HEK293 (cell line): Measurements from ENCODE around the gene DNAH6.
A peak's percentile ranks its signal among the peaks of the same experiment; 100 is the strongest.

ENCODE experiments used
- CTCF ChIA-PET: fragments of 350-600 bp; formaldehyde crosslinking; extraction: SDS; loops from one replicate; lab custom pipeline; 2021; ENCODE audit warnings: antibody characterized with exemption; lab: Yijun Ruan, JAX
- POLR2A ChIA-PET: fragments of 300-600 bp; formaldehyde crosslinking; extraction: SDS; loops from one replicate; lab custom pipeline; 2020; ENCODE audit warnings: antibody characterized with exemption, inconsistent platforms; lab: Yijun Ruan, JAX
- H3K27ac ChIP-seq: fragments of 200-500 bp; sonication (Bioruptor generic); 2 replicates; pipeline ENCODE4 v1.5.1; 2014; ENCODE audit warnings: low read depth, low read length, control low read depth, inconsistent platforms; ENCODE audit errors: extremely low read depth
- H3K36me3 ChIP-seq, 2 experiments: fragments of 200-500 bp in 1 of 2; sonication (Bioruptor generic) in 1 of 2; 1 replicate in 1 of 2; 2 replicates in 1 of 2; pipeline ENCODE4 v1.5.1; 2014 to 2017; ENCODE audit warnings: inconsistent platforms in 2 of 2, low read length in 2 of 2; ENCODE audit not compliant: control insufficient read depth in 2 of 2, insufficient read depth in 1 of 2
- H3K4me1 ChIP-seq: fragments of 200-500 bp; sonication (Bioruptor generic); 2 replicates; pipeline ENCODE4 v1.5.1; 2014; ENCODE audit warnings: mild to moderate bottlenecking, low read length, inconsistent platforms; ENCODE audit not compliant: control insufficient read depth, insufficient read depth
- H3K4me3 ChIP-seq: 2 replicates; pipeline ENCODE4 v1.5.1; 2011; ENCODE audit warnings: low read depth, mild to moderate bottlenecking, control low read depth, low read length, moderate library complexity
- H3K9me3 ChIP-seq: fragments of 200-500 bp; sonication (Bioruptor generic); 2 replicates; pipeline ENCODE4 v1.5.1; 2014; ENCODE audit warnings: low read depth, low read length, inconsistent platforms; ENCODE audit not compliant: control insufficient read depth, insufficient read depth
- EGR2 ChIP-seq: fragments of 450-650 bp; formaldehyde crosslinking; IDR thresholded peaks from 2 replicates; pipeline ENCODE4 v1.5.1; 2016; ENCODE audit warnings: low read depth, missing biosample characterization, missing genetic modification characterization
- GLIS2 ChIP-seq: fragments of 450-650 bp; formaldehyde crosslinking; IDR thresholded peaks from 2 replicates; pipeline ENCODE4 v1.5.1; 2016; ENCODE audit warnings: missing biosample characterization, missing genetic modification characterization
- REPIN1 ChIP-seq: fragments of 450-650 bp; formaldehyde crosslinking; IDR thresholded peaks from 2 replicates; pipeline ENCODE4 v1.5.1; 2017; ENCODE audit warnings: missing biosample characterization, missing genetic modification characterization, low read depth
- SALL2 ChIP-seq: fragments of 450-650 bp; formaldehyde crosslinking; IDR thresholded peaks from 2 replicates; pipeline ENCODE4 v1.5.0; 2017; ENCODE audit warnings: missing biosample characterization, mild to moderate bottlenecking, missing genetic modification characterization, borderline replicate concordance
- ZFHX2 ChIP-seq: fragments of 450-650 bp; formaldehyde crosslinking; conservative IDR thresholded peaks from 2 replicates; pipeline ENCODE4 v1.5.1; 2016; ENCODE audit warnings: missing biosample characterization, missing genetic modification characterization
- ZFP69B ChIP-seq: fragments of 450-650 bp; formaldehyde crosslinking; IDR thresholded peaks from 2 replicates; pipeline ENCODE4 v1.5.1; 2016; ENCODE audit warnings: missing biosample characterization, missing genetic modification characterization
- ZNF169 ChIP-seq: fragments of 450-650 bp; formaldehyde crosslinking; IDR thresholded peaks from 2 replicates; pipeline ENCODE4 v1.5.1; 2016; ENCODE audit warnings: missing biosample characterization, missing genetic modification characterization
- ZNF174 ChIP-seq: fragments of 450-650 bp; formaldehyde crosslinking; IDR thresholded peaks from 2 replicates; pipeline ENCODE4 v1.5.0; 2017; ENCODE audit warnings: missing biosample characterization, mild to moderate bottlenecking, missing genetic modification characterization
- ZNF202 ChIP-seq: fragments of 450-650 bp; formaldehyde crosslinking; IDR thresholded peaks from 2 replicates; pipeline ENCODE4 v1.5.1; 2016; ENCODE audit warnings: missing biosample characterization, missing genetic modification characterization, borderline replicate concordance
- ZNF223 ChIP-seq: fragments of 450-650 bp; formaldehyde crosslinking; IDR thresholded peaks from 2 replicates; pipeline ENCODE4 v1.5.1; 2016; ENCODE audit warnings: missing biosample characterization, missing genetic modification characterization
- ZNF24 ChIP-seq: fragments of 450-650 bp; formaldehyde crosslinking; IDR thresholded peaks from 2 replicates; pipeline ENCODE4 v1.5.1; 2016; ENCODE audit warnings: missing biosample characterization, missing genetic modification characterization
- ZNF266 ChIP-seq: fragments of 450-650 bp; formaldehyde crosslinking; IDR thresholded peaks from 2 replicates; pipeline ENCODE4 v1.5.1; 2016; ENCODE audit warnings: missing biosample characterization, missing genetic modification characterization, low read depth
- ZNF354C ChIP-seq: fragments of 450-650 bp; formaldehyde crosslinking; IDR thresholded peaks from 2 replicates; pipeline ENCODE4 v1.5.1; 2016; ENCODE audit warnings: missing biosample characterization, missing genetic modification characterization, low read depth, borderline replicate concordance
- ZNF530 ChIP-seq: fragments of 450-650 bp; formaldehyde crosslinking; IDR thresholded peaks from 2 replicates; pipeline ENCODE4 v1.5.1; 2016; ENCODE audit warnings: low read depth, missing biosample characterization, missing genetic modification characterization
- ZNF561 ChIP-seq: fragments of 450-650 bp; IDR thresholded peaks from 2 replicates; pipeline ENCODE4 v1.5.1; 2018; ENCODE audit warnings: missing biosample characterization, missing genetic modification characterization, borderline replicate concordance
- ZNF621 ChIP-seq: fragments of 450-650 bp; formaldehyde crosslinking; IDR thresholded peaks from 2 replicates; pipeline ENCODE4 v1.5.1; 2017; ENCODE audit warnings: missing biosample characterization, missing genetic modification characterization
- ZNF664 ChIP-seq: fragments of 450-650 bp; formaldehyde crosslinking; IDR thresholded peaks from 2 replicates; pipeline ENCODE4 v1.5.1; 2016; ENCODE audit warnings: missing biosample characterization, missing genetic modification characterization
- TF ChIP-seq, protein P1 (sequence below): fragments of 450-650 bp; formaldehyde crosslinking; optimal IDR thresholded peaks from 2 replicates; pipeline ENCODE3; 2016; ENCODE audit warnings: missing biosample characterization, mild to moderate bottlenecking, missing genetic modification characterization
- TF ChIP-seq, protein P2 (sequence below): fragments of 450-650 bp; formaldehyde crosslinking; IDR thresholded peaks from 2 replicates; pipeline ENCODE4 v1.5.1; 2016; ENCODE audit warnings: missing biosample characterization, missing genetic modification characterization
- TF ChIP-seq, protein P3 (sequence below): fragments of 450-650 bp; formaldehyde crosslinking; IDR thresholded peaks from 2 replicates; pipeline ENCODE4 v1.5.1; 2016; ENCODE audit warnings: missing biosample characterization, missing genetic modification characterization
- TF ChIP-seq, protein P4 (sequence below): fragments of 450-650 bp; formaldehyde crosslinking; IDR thresholded peaks from 2 replicates; pipeline ENCODE4 v1.5.1; 2017; ENCODE audit warnings: missing biosample characterization, missing genetic modification characterization

Gene DNAH6

DNA sequence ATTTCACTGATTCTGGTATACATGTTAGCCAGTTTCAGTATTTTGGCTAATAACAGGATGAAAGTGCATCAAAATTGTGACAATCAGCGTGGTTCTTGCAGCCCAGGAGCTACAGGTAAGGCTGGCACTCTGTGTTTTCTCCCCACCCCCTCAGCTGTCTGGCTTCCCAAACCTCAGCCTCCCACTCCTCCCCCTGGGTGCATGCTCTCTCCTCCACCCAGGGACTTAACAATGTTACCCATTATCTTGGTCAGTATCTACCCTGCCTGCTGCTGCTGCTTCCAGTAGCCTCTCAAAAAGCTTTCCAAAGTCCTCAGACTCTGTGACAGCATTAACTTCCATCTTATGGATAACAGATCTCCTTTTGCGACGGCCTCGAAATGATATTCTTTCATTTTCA lies 323.6 kb downstream of the DNAH6 start (continued):
- TF ChIP-seq, protein P1, sequence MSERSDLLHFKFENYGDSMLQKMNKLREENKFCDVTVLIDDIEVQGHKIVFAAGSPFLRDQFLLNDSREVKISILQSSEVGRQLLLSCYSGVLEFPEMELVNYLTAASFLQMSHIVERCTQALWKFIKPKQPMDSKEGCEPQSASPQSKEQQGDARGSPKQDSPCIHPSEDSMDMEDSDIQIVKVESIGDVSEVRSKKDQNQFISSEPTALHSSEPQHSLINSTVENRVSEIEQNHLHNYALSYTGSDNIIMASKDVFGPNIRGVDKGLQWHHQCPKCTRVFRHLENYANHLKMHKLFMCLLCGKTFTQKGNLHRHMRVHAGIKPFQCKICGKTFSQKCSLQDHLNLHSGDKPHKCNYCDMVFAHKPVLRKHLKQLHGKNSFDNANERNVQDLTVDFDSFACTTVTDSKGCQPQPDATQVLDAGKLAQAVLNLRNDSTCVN (tag by site-specific recombination) = no peak
- TF ChIP-seq ZNF621 (tag by site-specific recombination) (no peak), ZNF664 (tag by site-specific recombination) (no peak), EGR2 (tag by site-specific recombination) (no peak)
- TF ChIP-seq, all 188 proteins: peak for 0

DNA sequence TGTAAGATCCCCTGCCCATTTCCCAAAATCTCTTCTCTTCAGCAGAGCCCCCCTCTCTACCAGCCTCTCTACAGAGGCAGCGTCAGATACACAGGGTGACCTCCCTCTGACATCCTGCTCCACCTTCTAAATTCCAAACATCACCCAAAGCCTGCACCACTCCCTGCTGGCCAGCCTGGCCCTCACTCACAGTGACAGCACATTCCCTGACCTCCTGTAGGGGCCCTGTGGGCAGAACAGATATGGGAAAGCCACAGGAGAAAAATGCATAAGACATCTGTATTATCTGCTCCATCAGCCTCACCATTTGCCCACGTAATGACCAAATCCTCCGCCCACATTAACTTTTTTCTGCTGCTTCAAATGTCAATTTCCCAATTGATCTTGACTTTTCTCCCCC lies 324.0 kb downstream of the DNAH6 start:
- Histone ChIP-seq H3K4me3 (no peak overlapping the region), H3K27ac (no peak overlapping the region), H3K9me3 (no peaks in the 10 kb centered on the region), H3K4me1 (no peaks in the 10 kb centered on the region), H3K36me3 (no peaks in the 10 kb centered on the region)
- ChIA-PET CTCF (interaction anchor here (0.7 kb wide), 1 partner anchor 199 kb away, joined by 3 read pairs; no protein-coding TSS in a partner anchor), POLR2A (no interaction called here)
- no peak for TF ChIP-seq GLIS2 (tag by site-specific recombination)
- TF ChIP-seq ZFHX2 = peak; percentile 38; the same call in 1 of the 2 replicates
- TF ChIP-seq EGR2 (tag by site-specific recombination) = peak; percentile 43; the same call in 1 of the 2 replicates
- TF ChIP-seq ZNF202 = no peak

DNA sequence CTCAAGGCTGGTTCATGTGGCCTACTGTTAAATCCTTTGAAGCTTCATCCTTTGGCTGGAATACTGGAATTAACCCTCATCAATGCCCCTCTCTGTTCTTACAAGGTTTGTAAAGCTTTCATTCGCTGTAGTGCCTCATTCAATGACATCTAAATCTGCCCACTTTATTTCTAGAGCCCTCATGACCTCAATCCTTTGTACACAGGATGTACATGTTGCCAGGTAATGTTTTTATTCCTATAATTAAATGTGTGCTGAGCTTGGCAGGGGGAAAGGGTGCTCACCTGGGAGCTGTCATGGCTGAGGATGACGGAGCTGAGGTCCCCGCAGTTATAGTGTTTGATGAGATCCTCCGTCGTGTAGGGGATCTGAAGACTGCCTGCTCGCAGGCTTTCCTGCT lies 325.3 kb downstream of the DNAH6 start:
- no peak overlapping the region for H3K27ac ChIP-seq
- POLR2A ChIA-PET = no interaction called here
- H3K9me3 ChIP-seq = no peaks in the 10 kb centered on the region
- no peak overlapping the region for H3K4me3 ChIP-seq
- CTCF ChIA-PET = no interaction called here
- TF ChIP-seq SALL2 (tag by site-specific recombination) = no peak
- TF ChIP-seq, all 188 proteins: peak for 0
- Histone ChIP-seq H3K4me1 (no peaks in the 10 kb centered on the region), H3K36me3 (no peaks in the 10 kb centered on the region)

DNA sequence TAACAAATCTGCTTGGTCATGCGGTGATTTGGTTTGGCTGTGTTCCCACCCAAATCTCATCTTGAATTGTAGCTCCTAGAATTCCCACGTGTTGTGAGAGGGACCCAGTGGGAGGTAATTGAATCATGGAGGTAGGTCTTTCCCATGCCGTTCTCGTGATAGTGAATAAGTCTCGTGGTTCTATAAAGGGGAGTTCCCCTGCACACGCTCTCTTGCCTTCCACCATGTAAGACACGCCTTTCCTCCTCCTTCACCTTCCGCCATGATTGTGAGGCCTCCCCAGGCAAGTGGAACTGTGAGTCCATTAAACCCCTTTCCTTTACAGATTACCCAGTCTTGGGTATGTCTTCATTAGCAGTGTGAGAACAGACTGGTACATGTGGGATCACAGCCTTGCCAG lies 327.8 kb downstream of the DNAH6 start:
- no peaks in the 10 kb centered on the region for H3K9me3 ChIP-seq
- no peak for TF ChIP-seq ZNF530
- no peak for TF ChIP-seq REPIN1 (tag by site-specific recombination)
- TF ChIP-seq, protein P1 (tag by site-specific recombination) = no peak
- TF ChIP-seq ZNF223 (tag by site-specific recombination) = no peak
- TF ChIP-seq, protein P2, sequence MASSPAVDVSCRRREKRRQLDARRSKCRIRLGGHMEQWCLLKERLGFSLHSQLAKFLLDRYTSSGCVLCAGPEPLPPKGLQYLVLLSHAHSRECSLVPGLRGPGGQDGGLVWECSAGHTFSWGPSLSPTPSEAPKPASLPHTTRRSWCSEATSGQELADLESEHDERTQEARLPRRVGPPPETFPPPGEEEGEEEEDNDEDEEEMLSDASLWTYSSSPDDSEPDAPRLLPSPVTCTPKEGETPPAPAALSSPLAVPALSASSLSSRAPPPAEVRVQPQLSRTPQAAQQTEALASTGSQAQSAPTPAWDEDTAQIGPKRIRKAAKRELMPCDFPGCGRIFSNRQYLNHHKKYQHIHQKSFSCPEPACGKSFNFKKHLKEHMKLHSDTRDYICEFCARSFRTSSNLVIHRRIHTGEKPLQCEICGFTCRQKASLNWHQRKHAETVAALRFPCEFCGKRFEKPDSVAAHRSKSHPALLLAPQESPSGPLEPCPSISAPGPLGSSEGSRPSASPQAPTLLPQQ = no peak
- no peak for TF ChIP-seq ZNF266
- no peak for TF ChIP-seq ZNF174 (tag by site-specific recombination)
- no peak for TF ChIP-seq ZNF561 (tag by site-specific recombination)
- TF ChIP-seq, protein P3, sequence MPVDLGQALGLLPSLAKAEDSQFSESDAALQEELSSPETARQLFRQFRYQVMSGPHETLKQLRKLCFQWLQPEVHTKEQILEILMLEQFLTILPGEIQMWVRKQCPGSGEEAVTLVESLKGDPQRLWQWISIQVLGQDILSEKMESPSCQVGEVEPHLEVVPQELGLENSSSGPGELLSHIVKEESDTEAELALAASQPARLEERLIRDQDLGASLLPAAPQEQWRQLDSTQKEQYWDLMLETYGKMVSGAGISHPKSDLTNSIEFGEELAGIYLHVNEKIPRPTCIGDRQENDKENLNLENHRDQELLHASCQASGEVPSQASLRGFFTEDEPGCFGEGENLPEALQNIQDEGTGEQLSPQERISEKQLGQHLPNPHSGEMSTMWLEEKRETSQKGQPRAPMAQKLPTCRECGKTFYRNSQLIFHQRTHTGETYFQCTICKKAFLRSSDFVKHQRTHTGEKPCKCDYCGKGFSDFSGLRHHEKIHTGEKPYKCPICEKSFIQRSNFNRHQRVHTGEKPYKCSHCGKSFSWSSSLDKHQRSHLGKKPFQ = no peak
- no peak for TF ChIP-seq ZNF169 (tag by site-specific recombination)
- no peak for TF ChIP-seq ZNF24 (tag by site-specific recombination)
- TF ChIP-seq, protein P4, sequence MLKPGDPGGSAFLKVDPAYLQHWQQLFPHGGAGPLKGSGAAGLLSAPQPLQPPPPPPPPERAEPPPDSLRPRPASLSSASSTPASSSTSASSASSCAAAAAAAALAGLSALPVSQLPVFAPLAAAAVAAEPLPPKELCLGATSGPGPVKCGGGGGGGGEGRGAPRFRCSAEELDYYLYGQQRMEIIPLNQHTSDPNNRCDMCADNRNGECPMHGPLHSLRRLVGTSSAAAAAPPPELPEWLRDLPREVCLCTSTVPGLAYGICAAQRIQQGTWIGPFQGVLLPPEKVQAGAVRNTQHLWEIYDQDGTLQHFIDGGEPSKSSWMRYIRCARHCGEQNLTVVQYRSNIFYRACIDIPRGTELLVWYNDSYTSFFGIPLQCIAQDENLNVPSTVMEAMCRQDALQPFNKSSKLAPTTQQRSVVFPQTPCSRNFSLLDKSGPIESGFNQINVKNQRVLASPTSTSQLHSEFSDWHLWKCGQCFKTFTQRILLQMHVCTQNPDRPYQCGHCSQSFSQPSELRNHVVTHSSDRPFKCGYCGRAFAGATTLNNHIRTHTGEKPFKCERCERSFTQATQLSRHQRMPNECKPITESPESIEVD (tag by site-specific recombination) = no peak
- no peak for TF ChIP-seq ZNF354C (tag by site-specific recombination)
- TF ChIP-seq ZFP69B (tag by site-specific recombination) = no peak
- H3K36me3 ChIP-seq = no peaks in the 10 kb centered on the region
- CTCF ChIA-PET = no interaction called here
- no peaks in the 10 kb centered on the region for H3K4me1 ChIP-seq
- no peak overlapping the region for H3K27ac ChIP-seq
- POLR2A ChIA-PET = interaction anchor here (0.6 kb wide), 1 partner anchor 105 kb away, joined by 4 read pairs; no protein-coding TSS in a partner anchor
- no peak overlapping the region for H3K4me3 ChIP-seq
